OCI-LY1 (cell line): ENCODE results near the gene TMEM218.

Experiments used
- H2AFZ ChIP-seq: fragments of 200-600 bp; sonication (generic), shearing (Covaris generic); 2 replicates; pipeline ENCODE4 v1.6.0; 2014; ENCODE audit warnings: antibody characterized with exemption, mild to moderate bottlenecking, low read length
- H3F3A ChIP-seq: fragments of 200-600 bp; sonication (generic), shearing (Covaris generic); 2 replicates; pipeline ENCODE4 v1.6.0; 2014; ENCODE audit warnings: mild to moderate bottlenecking, antibody characterized with exemption, low read length, moderate library complexity; ENCODE audit not compliant: insufficient read depth
- H3K27ac ChIP-seq: fragments of 200-600 bp; sonication (generic); 2 replicates; pipeline ENCODE4 v1.5.1; 2014; ENCODE audit warnings: low read length, mixed run types, mild to moderate bottlenecking, low read depth; ENCODE audit not compliant: poor library complexity, severe bottlenecking
- H3K27me3 ChIP-seq: fragments of 200-600 bp; sonication (generic); 2 replicates; pipeline ENCODE4 v1.6.0; 2014; ENCODE audit warnings: antibody characterized with exemption, mild to moderate bottlenecking, low read length, moderate library complexity; ENCODE audit not compliant: insufficient read depth
- H3K36me3 ChIP-seq: fragments of 200-600 bp; sonication (generic); 2 replicates; pipeline ENCODE4 v1.6.1; 2014; ENCODE audit warnings: mild to moderate bottlenecking, antibody characterized with exemption, low read length, moderate library complexity, mixed read lengths; ENCODE audit not compliant: insufficient read depth
- H3K4me1 ChIP-seq: fragments of 200-600 bp; sonication (generic); 2 replicates; pipeline ENCODE4 v1.5.1; 2014; ENCODE audit warnings: mild to moderate bottlenecking, low read length, moderate library complexity; ENCODE audit not compliant: insufficient read depth, severe bottlenecking
- H3K4me2 ChIP-seq: fragments of 200-600 bp; sonication (generic), shearing (Covaris generic); 2 replicates; pipeline ENCODE4 v1.6.1; 2014; ENCODE audit warnings: low read length
- H3K4me3 ChIP-seq: fragments of 200-600 bp; sonication (generic); 2 replicates; pipeline ENCODE4 v1.5.1; 2014; ENCODE audit warnings: low read length, low read depth, mild to moderate bottlenecking, mixed read lengths; ENCODE audit not compliant: poor library complexity, severe bottlenecking
- H3K79me2 ChIP-seq: fragments of 200-600 bp; shearing (Covaris generic); 2 replicates; pipeline ENCODE4 v1.6.1; 2016; ENCODE audit warnings: mixed run types, low read length, mixed read lengths; ENCODE audit not compliant: insufficient read depth
- H3K9ac ChIP-seq: fragments of 200-600 bp; sonication (generic), shearing (Covaris generic); 2 replicates; pipeline ENCODE4 v1.6.1; 2014; ENCODE audit warnings: mild to moderate bottlenecking, low read length, mixed read lengths
- H3K9me2 ChIP-seq: fragments of 200-600 bp; sonication (generic), shearing (Covaris generic); 2 replicates; pipeline ENCODE4 v1.6.1; 2014; ENCODE audit warnings: low read depth, mild to moderate bottlenecking, low read length, mixed read lengths
- H3K9me3 ChIP-seq: fragments of 200-600 bp; shearing (Covaris generic); 2 replicates; pipeline ENCODE4 v1.6.1; 2014; ENCODE audit warnings: low read length, mixed read lengths
- H4K20me1 ChIP-seq: fragments of 200-600 bp; sonication (generic), shearing (Covaris generic); 2 replicates; pipeline ENCODE4 v1.6.0; 2016; ENCODE audit warnings: mild to moderate bottlenecking, low read length; ENCODE audit not compliant: insufficient read depth
- EZH2 ChIP-seq: fragments of 200-600 bp; sonication (generic), shearing (Covaris generic); IDR thresholded peaks from 2 replicates; pipeline ENCODE4 v1.8.0; 2017; ENCODE audit warnings: borderline replicate concordance, mixed run types, mild to moderate bottlenecking, antibody characterized with exemption, low read length, moderate library complexity, mixed read lengths
- TF ChIP-seq, protein P1 (sequence below): fragments of 200-600 bp; sonication (generic), shearing (Covaris generic); IDR thresholded peaks from 2 replicates; pipeline ENCODE4 v1.5.1; 2017; ENCODE audit warnings: mild to moderate bottlenecking, antibody characterized with exemption, low read length, moderate library complexity, mixed read lengths

The TMEM218 gene

DNA sequence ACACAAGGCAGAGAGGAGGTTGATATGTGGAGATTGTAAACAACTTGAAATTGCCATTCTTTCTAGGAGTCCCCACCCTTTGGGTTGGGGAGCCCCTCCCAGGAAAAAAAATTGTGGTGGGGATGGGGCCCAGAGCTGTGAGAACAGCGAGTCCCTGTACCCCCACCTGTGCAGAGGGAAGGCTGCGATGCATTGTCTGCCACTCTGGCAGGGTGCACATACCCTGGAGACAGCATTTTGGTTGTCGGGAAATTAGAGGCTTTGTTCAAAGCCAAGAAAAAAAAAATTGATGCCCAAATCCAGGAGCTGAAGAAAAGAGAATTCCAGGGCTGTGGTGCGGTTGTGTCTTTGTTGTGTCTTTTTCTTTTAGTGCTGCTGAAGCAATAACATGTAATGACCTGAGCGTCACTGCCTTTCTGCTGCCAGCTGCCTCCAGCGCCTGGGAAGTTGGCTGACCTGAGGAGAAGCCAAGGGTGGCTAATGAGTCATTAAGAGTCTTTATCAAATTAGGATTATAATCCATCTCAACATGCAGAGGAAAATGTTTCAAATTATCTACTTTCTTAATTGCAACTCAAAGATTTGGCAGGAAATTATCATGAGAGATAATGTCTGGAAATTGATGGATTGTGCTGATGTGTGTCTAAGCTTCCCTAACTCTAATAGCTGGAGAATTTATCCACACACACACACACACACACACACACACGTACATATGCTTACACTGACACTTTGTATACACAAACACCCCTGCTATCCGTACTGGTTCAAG, 45.1 kb upstream of the TMEM218 start:
- H3K9me3 ChIP-seq: no peaks in the 10 kb centered on the region
- no peak overlapping the region for H2AFZ ChIP-seq
- no peak overlapping the region for H3K4me2 ChIP-seq

DNA sequence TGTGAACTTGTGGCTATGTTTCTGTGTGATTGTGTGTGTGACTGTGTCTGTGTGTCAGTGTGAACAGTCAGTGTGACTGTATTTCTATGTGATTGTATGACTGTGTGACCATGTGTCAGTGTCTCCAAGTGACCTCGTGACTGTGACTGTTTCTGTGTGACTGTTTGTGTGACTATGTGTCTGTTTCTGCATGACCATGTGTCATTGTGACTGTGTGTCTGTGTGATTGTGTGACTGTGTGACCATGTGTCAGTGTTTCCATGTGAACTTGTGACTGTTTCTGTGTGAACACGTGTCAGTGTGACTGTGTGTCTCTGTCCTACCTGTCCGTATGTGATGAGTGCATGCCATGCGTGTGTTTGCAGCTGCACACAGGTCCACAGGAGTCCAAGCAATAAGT, 44.3 kb upstream of the TMEM218 start:
- Histone ChIP-seq H3K27ac (no peak overlapping the region), H2AFZ (no peak overlapping the region), H3K36me3 (no peaks in the 10 kb centered on the region), H3K4me3 (no peak overlapping the region), H4K20me1 (no peaks in the 10 kb centered on the region), H3K9ac (no peak overlapping the region), H3K9me3 (no peaks in the 10 kb centered on the region), H3K9me2 (no peaks in the 10 kb centered on the region), H3K4me2 (no peak overlapping the region), H3F3A (no peaks in the 10 kb centered on the region), H3K27me3 (no peaks in the 10 kb centered on the region), H3K79me2 (no peaks in the 10 kb centered on the region), H3K4me1 (no peaks in the 10 kb centered on the region)
- no peak for TF ChIP-seq EZH2
- TF ChIP-seq, protein P1, sequence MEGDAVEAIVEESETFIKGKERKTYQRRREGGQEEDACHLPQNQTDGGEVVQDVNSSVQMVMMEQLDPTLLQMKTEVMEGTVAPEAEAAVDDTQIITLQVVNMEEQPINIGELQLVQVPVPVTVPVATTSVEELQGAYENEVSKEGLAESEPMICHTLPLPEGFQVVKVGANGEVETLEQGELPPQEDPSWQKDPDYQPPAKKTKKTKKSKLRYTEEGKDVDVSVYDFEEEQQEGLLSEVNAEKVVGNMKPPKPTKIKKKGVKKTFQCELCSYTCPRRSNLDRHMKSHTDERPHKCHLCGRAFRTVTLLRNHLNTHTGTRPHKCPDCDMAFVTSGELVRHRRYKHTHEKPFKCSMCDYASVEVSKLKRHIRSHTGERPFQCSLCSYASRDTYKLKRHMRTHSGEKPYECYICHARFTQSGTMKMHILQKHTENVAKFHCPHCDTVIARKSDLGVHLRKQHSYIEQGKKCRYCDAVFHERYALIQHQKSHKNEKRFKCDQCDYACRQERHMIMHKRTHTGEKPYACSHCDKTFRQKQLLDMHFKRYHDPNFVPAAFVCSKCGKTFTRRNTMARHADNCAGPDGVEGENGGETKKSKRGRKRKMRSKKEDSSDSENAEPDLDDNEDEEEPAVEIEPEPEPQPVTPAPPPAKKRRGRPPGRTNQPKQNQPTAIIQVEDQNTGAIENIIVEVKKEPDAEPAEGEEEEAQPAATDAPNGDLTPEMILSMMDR: no peak

More for the DNA sequence above, 45.1 kb upstream of the TMEM218 start:
- Histone ChIP-seq H3K79me2 (no peaks in the 10 kb centered on the region), H3K9ac (no peak overlapping the region), H3K4me3 (no peak overlapping the region), H4K20me1 (no peaks in the 10 kb centered on the region), H3K36me3 (no peaks in the 10 kb centered on the region), H3K27me3 (no peaks in the 10 kb centered on the region), H3F3A (no peaks in the 10 kb centered on the region), H3K4me1 (no peaks in the 10 kb centered on the region), H3K9me2 (no peaks in the 10 kb centered on the region), H3K27ac (no peak overlapping the region)
- TF ChIP-seq EZH2: no peak
- TF ChIP-seq, protein P1: no peak

DNA sequence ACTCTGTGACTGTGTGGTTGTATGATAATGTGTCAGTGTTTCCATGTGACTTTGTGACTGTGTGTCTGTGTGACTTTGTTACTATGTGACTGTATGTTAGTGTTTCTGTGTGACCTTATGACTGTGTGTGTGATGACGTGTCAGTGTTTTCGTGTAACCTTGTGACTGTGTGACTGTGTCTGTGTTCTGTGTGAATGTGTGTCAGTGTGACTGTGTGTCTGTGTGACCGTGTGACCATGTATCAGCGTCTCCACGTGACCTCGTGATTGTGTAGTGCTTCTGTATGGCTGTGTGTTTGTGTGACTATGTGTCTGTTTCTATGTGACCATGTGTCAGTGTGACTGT, 43.6 kb upstream of the TMEM218 start:
- H2AFZ ChIP-seq: no peak overlapping the region
- H3F3A ChIP-seq: no peaks in the 10 kb centered on the region
- no peak overlapping the region for H3K4me3 ChIP-seq
- no peak overlapping the region for H3K4me2 ChIP-seq
- no peaks in the 10 kb centered on the region for H3K9me2 ChIP-seq
- H3K36me3 ChIP-seq: no peaks in the 10 kb centered on the region
- H3K27ac ChIP-seq: no peak overlapping the region
- H4K20me1 ChIP-seq: no peaks in the 10 kb centered on the region
- H3K9ac ChIP-seq: no peak overlapping the region
- H3K9me3 ChIP-seq: no peaks in the 10 kb centered on the region
- no peaks in the 10 kb centered on the region for H3K79me2 ChIP-seq
- H3K4me1 ChIP-seq: no peaks in the 10 kb centered on the region
- TF ChIP-seq EZH2: no peak
- TF ChIP-seq, protein P1: no peak
- H3K27me3 ChIP-seq: no peaks in the 10 kb centered on the region
